Renal pelvis (tissue), 4 donors: ENCODE measurements around the gene NLGN3. TPM values are rescaled to one million over a fixed set of nuclear protein-coding genes. Genes with fewer than 3 reads are reported as not detected.
"Not testable (repeated sequence)": the region's sequence is repeated elsewhere in the genome, so short reads cannot be mapped to it uniquely, and the experiment has no call there.

Experiments
- DNase-seq: peaks from one replicate; pipeline ENCODE4 v3.0.0-alpha.2; 2013
- polyA plus RNA-seq, 3 donors: library from polyadenylated mRNA; unstranded; fragments of 120-200 nt; gene quantifications; one replicate each; pipeline ENCODE4 v1.2.1, GENCODE V29; 2013; ENCODE audit not compliant: insufficient read length in 3 of 3

The NLGN3 gene
- polyA plus RNA-seq, 3 donors: 4.3 to 5.8 (median 4.9) TPM

GRCh38 chrX:71167031-71167781 is 22.6 kb downstream of the NLGN3 start:
- no peak for DNase-seq

GRCh38 chrX:71168134-71168533 is 23.5 kb downstream of the NLGN3 start:
- no peak for DNase-seq

DNA sequence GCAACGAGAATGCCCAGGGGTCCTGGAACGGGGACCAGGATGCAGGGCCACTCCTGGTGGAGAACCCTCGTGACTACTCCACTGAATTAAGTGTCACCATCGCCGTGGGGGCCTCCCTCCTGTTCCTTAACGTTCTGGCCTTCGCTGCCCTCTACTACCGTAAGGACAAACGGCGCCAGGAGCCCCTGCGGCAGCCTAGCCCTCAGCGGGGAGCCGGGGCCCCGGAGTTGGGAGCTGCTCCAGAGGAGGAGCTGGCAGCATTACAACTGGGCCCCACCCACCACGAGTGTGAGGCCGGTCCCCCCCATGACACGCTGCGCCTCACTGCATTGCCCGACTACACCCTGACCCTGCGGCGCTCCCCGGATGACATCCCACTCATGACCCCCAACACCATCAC is 24.9 kb downstream of the NLGN3 start:
- DNase-seq: no peak

- no peak for DNase-seq
Measured at GRCh38 chrX:71170660-71171059, 26.0 kb downstream of the NLGN3 start.

DNA sequence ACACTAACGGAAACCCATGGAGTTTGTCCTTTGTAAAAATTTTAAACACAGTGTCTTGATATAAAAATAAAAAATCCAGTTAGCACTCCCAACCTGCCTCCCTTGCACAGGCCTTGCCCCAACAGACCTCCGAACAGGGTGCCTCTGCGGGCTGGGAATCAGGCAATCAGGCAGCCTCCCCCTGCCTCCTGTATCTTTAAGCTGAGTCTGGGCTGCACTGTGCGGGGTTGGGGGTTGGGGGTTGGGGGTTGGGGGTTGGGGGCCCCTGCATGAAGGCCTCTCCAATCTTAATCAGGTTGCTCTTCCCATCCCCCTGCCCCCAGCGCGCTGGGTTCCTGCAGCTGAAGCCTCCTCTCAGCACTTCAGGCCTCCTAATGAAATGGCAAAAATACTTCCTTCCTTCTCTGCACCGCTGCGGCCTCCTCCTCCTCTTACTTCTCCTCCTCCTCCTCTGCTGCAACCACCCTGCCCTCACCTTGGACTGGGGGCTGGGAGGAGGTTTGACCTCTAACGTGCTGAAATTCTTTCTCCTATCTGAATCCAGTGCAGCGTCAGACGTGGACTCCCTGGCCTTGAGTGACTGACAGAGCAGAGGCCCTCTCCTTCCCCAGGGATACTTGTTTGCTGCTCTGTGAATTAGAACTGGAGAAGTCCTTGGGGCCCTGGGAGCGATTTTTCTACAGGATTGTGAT is 26.6 kb downstream of the NLGN3 start:
- no peak for DNase-seq

DNA sequence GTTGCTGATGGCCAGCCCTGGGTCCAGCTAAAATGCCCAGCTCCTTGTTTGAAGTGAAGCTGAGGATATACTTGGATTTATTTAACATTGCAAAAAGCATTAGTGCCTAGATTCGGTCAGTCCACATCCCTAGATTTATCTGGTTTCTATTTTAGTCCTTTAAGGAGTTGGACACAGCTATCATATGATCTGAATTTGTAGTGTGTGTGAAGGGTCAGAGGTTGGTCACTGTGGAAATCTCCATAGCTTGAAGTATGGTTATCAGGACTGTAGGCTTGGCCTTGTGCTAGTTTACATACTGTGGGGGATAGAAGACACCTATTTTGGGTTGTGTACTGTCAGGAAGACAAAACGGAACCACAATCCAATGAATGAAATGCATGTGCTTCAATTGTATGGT is 28.8 kb downstream of the NLGN3 start:
- no peak for DNase-seq

- no peak for DNase-seq
Measured at GRCh38 chrX:71174795-71175194, 30.2 kb downstream of the NLGN3 start.

DNA sequence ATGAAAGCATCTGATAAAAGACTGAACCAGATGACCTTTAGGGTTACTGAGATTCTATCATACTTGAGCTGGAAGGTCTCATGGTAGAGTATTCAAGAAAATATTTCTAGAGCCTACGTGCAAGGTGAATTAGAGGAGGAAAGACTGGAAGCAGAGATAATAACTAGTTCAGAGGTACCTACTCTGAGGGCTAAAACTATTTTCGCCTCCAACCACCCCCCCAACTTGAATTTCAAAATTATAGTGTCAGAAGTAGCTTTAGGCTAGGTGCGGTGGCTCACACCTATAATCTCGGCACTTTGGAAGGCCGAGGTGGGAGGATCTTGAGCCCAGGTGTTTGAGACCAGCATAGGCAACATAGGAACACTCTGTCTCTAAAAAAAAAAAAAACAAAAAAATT is 30.9 kb downstream of the NLGN3 start:
- no peak for DNase-seq

- no peak for DNase-seq
Measured at GRCh38 chrX:71177327-71177726, 32.7 kb downstream of the NLGN3 start.

GRCh38 chrX:71178908-71179307 is 34.3 kb downstream of the NLGN3 start:
- DNase-seq: peak; percentile 54

DNA sequence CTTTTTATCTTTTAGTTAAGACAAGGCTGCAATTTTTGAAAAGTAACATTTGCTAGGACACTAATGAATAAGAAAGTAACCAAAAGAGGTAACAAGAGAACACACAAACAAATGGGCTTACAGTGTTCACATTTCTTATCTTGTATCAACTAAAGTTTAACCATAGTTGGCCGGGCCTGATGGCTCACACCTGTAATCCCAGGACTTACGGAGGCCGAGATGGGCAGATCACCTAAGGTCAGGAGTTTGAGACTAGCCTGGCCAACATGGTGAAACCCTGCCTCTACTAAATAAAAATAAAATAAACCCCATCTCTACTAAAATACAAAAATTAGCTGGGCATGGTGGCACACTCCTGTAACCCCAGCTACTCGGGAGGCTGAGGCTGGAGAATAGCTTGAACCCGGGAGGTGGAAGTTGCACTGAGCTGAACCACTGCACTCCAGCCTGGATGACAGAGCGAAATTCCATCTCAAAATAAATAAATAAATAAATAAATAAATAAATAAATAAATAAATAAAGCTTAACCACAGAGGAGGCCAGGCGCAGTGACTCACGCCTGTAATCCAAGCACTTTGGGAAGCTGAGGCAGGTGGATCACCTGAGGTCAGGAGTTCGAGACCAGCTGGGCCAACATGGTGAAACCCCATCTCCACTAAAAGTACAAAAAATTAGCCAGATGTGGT is 36.1 kb downstream of the NLGN3 start:
- DNase-seq: not testable (repeated sequence)

DNA sequence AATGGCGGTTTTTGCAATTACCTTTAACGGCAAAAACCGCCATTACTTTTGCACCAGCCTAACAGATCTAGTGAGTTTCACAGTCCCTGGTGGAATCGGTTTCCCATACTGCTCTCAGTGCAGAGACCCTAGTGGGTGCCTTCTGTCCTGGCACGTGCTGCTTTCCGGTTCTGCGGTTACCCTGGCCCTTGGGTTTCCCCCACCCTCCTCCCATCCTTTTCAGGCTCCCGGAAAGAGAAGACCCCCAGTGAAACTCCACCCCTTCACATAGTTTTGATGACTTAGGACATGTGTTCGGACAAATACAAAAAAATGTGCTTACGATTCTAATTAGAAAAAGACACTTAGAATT is 36.9 kb downstream of the NLGN3 start:
- DNase-seq: no peak

DNA sequence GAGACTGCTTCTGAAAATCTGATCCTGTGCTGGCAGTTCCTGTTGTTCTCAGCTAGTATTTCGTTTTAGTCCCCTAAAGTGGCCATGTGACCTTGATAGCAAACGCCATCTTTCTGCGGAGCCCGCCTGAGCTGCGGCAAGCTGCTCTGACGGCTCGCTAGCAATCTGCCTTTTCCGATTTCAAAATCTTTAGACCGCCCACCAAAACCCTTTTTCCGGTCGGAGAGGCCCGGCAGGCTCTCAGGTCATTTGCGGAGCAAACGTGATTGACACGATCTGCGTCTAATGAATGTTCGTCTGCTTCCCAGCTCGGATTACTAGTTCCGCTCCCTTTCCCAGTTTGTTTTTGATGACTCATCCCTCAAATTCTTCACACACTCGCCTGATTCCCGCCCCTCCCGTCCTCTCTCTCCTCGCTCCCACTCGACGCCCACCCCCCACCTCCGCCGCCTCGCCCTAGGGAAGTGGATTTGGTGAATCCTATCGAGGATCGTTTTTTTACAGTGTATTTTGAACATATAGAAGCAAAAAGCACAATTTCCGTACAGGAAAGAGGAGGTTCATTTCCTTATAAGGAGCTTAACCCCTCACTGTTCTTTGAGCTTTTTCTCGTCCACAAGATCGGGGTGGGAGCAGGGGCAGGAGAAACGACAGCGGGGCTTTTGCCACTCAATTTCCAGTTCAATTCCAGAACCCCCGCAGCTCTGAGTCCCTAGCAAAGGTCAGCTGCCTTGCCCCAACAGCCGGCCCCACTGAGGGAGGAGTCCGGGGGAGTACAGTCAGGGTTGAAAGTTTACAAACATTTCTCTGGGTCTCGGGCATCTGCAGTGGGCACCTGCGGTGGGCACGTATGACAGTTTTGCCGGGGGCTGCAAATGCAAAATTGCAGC is 37.5 kb downstream of the NLGN3 start:
- peak; percentile 94 for DNase-seq

DNA sequence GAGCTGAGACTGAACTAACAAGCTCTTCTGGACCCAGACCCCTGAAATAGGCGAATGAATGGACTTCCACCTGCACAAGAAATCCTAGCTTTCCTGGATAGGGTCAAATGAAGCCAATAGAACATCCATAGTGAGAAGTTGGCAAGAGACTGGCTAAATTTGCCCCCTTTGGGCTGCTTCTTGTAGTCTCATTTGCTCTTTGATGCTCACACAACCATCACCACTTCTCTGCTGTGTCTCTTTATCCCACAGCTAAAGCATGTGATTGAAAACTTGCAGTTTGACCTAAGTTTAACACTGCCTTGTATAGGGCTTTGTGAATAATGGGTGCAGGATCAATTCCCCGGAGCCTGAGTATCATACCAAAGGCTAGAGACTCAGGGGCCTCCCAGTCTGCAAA is 38.2 kb downstream of the NLGN3 start:
- DNase-seq: no peak

DNA sequence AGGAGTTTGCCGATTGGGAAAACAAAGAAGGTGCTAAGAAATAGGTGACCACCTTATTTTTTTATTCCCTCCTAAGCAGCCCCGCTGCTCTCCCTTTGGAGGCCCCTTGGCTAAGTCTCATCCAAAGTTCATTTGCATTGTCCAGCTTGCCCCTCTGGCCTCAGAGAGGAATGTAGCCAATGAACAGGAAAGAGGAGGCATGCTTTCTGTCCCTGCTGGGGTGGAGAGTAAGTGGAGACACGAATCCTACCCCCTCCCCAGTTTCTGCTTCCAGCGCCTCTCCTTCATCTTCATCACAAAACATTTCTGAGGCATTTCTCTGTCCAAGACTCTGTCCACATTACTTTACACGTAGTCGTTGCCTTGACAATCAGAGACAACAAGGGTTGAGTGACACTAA is 38.7 kb downstream of the NLGN3 start:
- DNase-seq: peak; percentile 59

DNA sequence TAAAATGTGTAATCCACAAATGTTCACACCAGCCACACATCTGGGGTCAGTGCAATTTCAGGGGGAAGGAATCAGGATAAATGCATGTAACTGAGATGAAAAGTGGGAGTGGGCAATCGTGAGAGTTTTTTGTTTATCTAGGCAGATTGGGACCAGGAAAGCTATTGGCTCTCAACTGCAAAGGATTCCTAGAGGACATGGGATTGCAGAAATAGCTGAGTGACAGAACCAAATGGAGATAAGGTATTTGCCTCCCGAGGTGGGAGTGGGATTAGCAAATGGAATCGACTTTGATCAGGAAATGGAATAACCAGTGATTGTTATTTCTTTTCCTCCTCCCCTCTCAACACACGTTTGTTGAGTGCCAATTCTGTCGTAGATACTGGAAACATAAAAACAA is 39.5 kb downstream of the NLGN3 start:
- DNase-seq: no peak

DNA sequence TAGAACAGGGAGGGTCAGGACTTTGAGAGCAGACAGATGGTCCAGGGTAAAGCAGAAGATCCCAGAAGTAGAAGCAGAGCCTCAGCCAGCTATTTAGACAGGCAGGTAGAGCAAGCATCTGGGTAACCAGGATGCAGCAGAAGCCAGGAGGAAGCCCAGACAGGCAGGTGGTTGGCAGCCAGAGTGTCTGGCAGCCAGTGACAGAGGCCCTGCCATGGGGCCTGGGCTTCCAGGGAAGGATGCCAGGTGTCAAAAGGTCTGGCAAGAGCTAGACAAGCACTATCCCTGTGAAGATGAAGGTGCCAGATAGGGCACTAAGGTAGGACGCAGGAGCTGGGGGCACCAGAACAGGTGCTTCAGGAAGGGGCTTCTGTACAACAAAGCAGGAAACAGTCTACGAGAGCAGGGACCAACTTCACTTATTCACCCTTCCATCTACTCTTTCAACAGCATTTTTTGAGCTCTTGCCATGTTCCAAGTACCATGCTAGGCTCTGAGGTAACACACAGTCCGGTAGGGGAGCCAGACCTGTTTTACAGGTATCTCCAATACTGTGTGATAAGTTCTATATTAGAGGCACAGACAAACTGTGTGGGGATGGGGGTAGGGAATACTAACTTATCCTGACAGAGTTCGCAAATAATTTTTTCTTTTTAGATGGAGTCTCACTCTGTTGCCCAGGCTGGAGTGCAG is 40.3 kb downstream of the NLGN3 start:
- DNase-seq: no peak

DNA sequence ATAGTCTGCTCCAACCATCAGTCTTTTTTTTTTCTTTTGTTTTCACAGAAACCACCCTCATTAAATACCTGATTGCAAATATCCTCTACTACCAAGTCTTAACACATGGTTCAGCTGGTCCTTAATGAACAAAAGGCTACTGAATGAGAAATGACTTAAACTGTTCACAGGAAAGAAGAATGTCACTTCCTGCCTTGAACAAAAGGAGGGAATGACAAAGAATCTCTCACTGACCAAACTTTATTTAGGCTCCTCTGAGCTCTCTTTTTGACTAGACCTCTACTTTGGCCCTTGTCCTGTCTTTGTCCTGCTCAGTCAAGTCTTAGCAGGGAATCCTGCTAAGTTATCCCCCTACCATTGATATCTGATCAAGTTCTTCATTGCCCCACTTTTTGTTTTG is 46.6 kb downstream of the NLGN3 start:
- no peak for DNase-seq

- no peak for DNase-seq
Measured at GRCh38 chrX:71195964-71196649, 51.5 kb downstream of the NLGN3 start.

GRCh38 chrX:71198066-71198465 is 53.4 kb downstream of the NLGN3 start:
- no peak for DNase-seq
